Endothelial cell of umbilical vein (primary cell): ENCODE results near the gene MYO6. TPM values are rescaled to one million over a fixed set of nuclear protein-coding genes. Genes with fewer than 3 reads are reported as not detected.

ENCODE experiments used
- BruUV-seq: library from RNA; stranded (reverse); fragments of 400-500 nt; replicated peaks from 2 replicates; lab custom pipeline; 2021; lab: Mats Ljungman, UMichigan
- CTCF ChIA-PET: fragments of 300-600, 350-600 bp; sonication (Branson Sonifier 250); formaldehyde crosslinking; loops from one replicate; lab custom pipeline; 2021; ENCODE audit warnings: antibody characterized with exemption, inconsistent platforms; lab: Charles Lee
- POLR2A ChIA-PET: fragments of 300-600, 350-600 bp; sonication (Branson Sonifier 250); formaldehyde crosslinking; loops from one replicate; lab custom pipeline; 2021; ENCODE audit warnings: antibody characterized with exemption, inconsistent platforms; lab: Charles Lee
- DNase-seq: peaks from one replicate; pipeline ENCODE4 v3.0.0-alpha.2; 2011; ENCODE audit warnings: low read depth, low spot score
- FAIRE-seq: peaks from 2 replicates; lab custom pipeline; 2011; peaks lifted over from hg19 to GRCh38; lab: Jason Lieb, UNC
- H2AFZ ChIP-seq: 2 replicates; pipeline ENCODE4 v1.6.0; 2012; ENCODE audit warnings: low read depth, low read length, control low read depth, inconsistent platforms
- H3K27ac ChIP-seq: 2 replicates; pipeline ENCODE4 v1.5.1; 2011; ENCODE audit warnings: low read depth, mild to moderate bottlenecking, control low read depth, low read length, moderate library complexity; ENCODE audit not compliant: insufficient read depth
- H3K27me3 ChIP-seq, 2 experiments: 2 replicates each; pipeline versions ENCODE4 v1.6.0 to v1.6.1; 2011; ENCODE audit warnings: low read length in 2 of 2, mixed read lengths in 1 of 2; ENCODE audit not compliant: control insufficient read depth in 2 of 2, insufficient read depth in 2 of 2
- H3K36me3 ChIP-seq, 2 experiments: 2 replicates in 1 of 2; 3 replicates in 1 of 2; pipeline ENCODE4 v1.5.1; 2011; ENCODE audit warnings: low read length in 2 of 2, mild to moderate bottlenecking in 1 of 2, moderate library complexity in 1 of 2; ENCODE audit not compliant: control insufficient read depth in 2 of 2, insufficient read depth in 2 of 2; ENCODE audit errors: extremely low read depth in 1 of 2
- H3K4me1 ChIP-seq: 3 replicates; pipeline ENCODE4 v1.5.1; 2011; ENCODE audit warnings: mild to moderate bottlenecking, low read length; ENCODE audit not compliant: control insufficient read depth, insufficient read depth; ENCODE audit errors: extremely low read depth
- H3K4me2 ChIP-seq: 2 replicates; pipeline ENCODE4 v1.6.1; 2011; ENCODE audit warnings: low read length, control low read depth, mixed read lengths; ENCODE audit not compliant: insufficient read depth
- H3K4me3 ChIP-seq, 3 experiments: fragments of 200-600 bp in 1 of 3; sonication (generic), shearing (Covaris generic) in 1 of 3; replicated peaks in 1 of 3; 2 replicates each; pipeline ENCODE4 v1.5.1; 2011 to 2016; ENCODE audit warnings: control low read depth in 3 of 3, low read length in 3 of 3, mild to moderate bottlenecking in 2 of 3, inconsistent platforms in 1 of 3, low read depth in 1 of 3, moderate library complexity in 1 of 3; ENCODE audit not compliant: insufficient read depth in 1 of 3
- H3K79me2 ChIP-seq: 2 replicates; pipeline ENCODE4 v1.6.0; 2012; ENCODE audit warnings: low read length, inconsistent platforms; ENCODE audit not compliant: control insufficient read depth, insufficient read depth
- H3K9ac ChIP-seq: replicated peaks from 2 replicates; pipeline ENCODE3; 2011; ENCODE audit warnings: low read length, control low read depth; ENCODE audit not compliant: insufficient read depth; ENCODE audit errors: extremely low read depth
- H3K9me1 ChIP-seq: replicated peaks from 3 replicates; pipeline ENCODE4 v1.6.0; 2011; ENCODE audit warnings: mild to moderate bottlenecking, low read length; ENCODE audit not compliant: control insufficient read depth, insufficient read depth; ENCODE audit errors: extremely low read depth
- H3K9me3 ChIP-seq: replicated peaks from 2 replicates; pipeline ENCODE4 v1.5.1; 2012; ENCODE audit warnings: low read length, inconsistent platforms; ENCODE audit not compliant: control insufficient read depth, insufficient read depth
- H4K20me1 ChIP-seq: replicated peaks from 2 replicates; pipeline ENCODE3; 2011; ENCODE audit warnings: mild to moderate bottlenecking, low read length; ENCODE audit not compliant: control insufficient read depth, insufficient read depth; ENCODE audit errors: extremely low read depth
- EZH2 ChIP-seq: IDR thresholded peaks from 2 replicates; pipeline ENCODE4 v1.6.1; 2012; ENCODE audit warnings: borderline replicate concordance, low read depth, mild to moderate bottlenecking, moderate library complexity, low read length, inconsistent platforms; ENCODE audit not compliant: severe bottlenecking
- GATA2 ChIP-seq: IDR thresholded peaks from 2 replicates; pipeline ENCODE4 v1.7.0; 2011; ENCODE audit warnings: low read depth, mild to moderate bottlenecking, moderate library complexity, mixed read lengths, low read length; ENCODE audit not compliant: insufficient read length, insufficient read depth
- JUN ChIP-seq: IDR thresholded peaks from 2 replicates; pipeline ENCODE4 v1.6.1; 2011; ENCODE audit warnings: borderline replicate concordance, low read depth; ENCODE audit not compliant: insufficient read length, insufficient read depth
- MYC ChIP-seq: IDR thresholded peaks from one replicate; pipeline ENCODE4 v1.6.1; 2011; ENCODE audit warnings: mild to moderate bottlenecking, low read depth, low read length
- POLR2A ChIP-seq: IDR thresholded peaks from 2 replicates; pipeline ENCODE4 v1.6.1; 2012; ENCODE audit warnings: low read depth, mild to moderate bottlenecking, control low read depth, low read length
- POLR2AphosphoS5 ChIP-seq: IDR thresholded peaks from 2 replicates; pipeline ENCODE4 v1.6.1; 2012; ENCODE audit warnings: low read depth, mild to moderate bottlenecking, control low read depth, low read length, moderate library complexity; ENCODE audit not compliant: insufficient read depth
- dilution Hi-C: fragments of 300-500 bp; cut with MboI; formaldehyde crosslinking; loops from one replicate; pipeline ENCODE4 v1.15.0; 2019; ENCODE audit warnings: low sequenced_read_pairs; ENCODE audit not compliant: extremely low pct_ligation_motif_present
- intact Hi-C: fragments of 100-400 bp; cut with micrococcal nuclease; formaldehyde crosslinking; loops from one replicate; pipeline ENCODE4 v1.10.0; 2022
- polyA plus RNA-seq, 4 experiments: library from polyadenylated mRNA; depleted of rRNA in 3 of 4; stranded (reverse) in 3 of 4; unstranded in 1 of 4; fragments of >200 nt; gene quantifications; 2 replicates each; pipeline versions ENCODE4 v1.2.1 to v1.2.3, GENCODE V29; 2011 to 2012; ENCODE audit warnings: missing spikeins in 1 of 4
- total RNA-seq: library from RNA; stranded (reverse); gene quantifications from 2 replicates; pipeline ENCODE4 v1.2.3, GENCODE V29; 2021
- TF ChIP-seq, protein P1 (sequence below), 2 donors: IDR thresholded peaks; 1 replicate in 1 of 2; 2 replicates in 1 of 2; pipeline ENCODE4 v1.5.1; 2011; ENCODE audit warnings: low read length in 2 of 2, mild to moderate bottlenecking in 2 of 2, moderate library complexity in 2 of 2, control low read depth in 1 of 2, inconsistent platforms in 1 of 2, low read depth in 1 of 2; ENCODE audit not compliant: insufficient read depth in 1 of 2; ENCODE audit errors: extremely low read depth in 1 of 2

Gene MYO6
- total and polyA plus RNA-seq, 2 donors (not counting 3 experiments of a cell fraction or from before 2014, with no cell fraction given): 15.5 to 68.0 TPM

DNA sequence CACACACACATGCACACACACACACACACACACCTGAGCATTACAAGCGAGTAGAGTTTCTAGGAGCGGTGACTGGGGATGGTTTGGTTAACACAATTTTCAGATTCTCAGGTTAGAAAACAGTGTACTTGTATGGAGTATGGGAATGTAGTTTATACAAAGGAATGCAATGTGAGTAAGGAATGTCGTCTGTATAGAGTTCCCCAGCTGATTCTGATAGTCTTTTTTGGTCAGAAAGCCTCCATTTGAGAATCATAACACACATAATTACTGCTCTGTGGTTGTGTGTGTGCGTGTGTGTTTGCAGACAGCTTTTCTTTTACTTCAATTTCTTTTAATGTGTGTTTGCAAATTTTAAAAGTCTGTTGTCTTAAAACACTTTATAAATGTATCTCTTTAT, 93.2 kb downstream of the MYO6 start:
- CTCF ChIA-PET: interaction anchor here (2.0 kb wide), 1 partner anchor 51 kb away, joined by 7 read pairs; no protein-coding TSS in a partner anchor
- intact Hi-C loops: no loop called here
- H3K4me2 ChIP-seq: peak overlapping the region; percentile 23
- H3K4me3 ChIP-seq: no peak overlapping the region
- no peak overlapping the region for H2AFZ ChIP-seq
- H3K9me3 ChIP-seq: no peaks in the 10 kb centered on the region
- no peak for FAIRE-seq
- no peaks in the 10 kb centered on the region for H3K79me2 ChIP-seq
- H3K9ac ChIP-seq: no peak overlapping the region
- H3K4me1 ChIP-seq: peaks cover 22% of the 10 kb centered on the region
- DNase-seq: no peak
- POLR2A ChIA-PET: interaction anchor here (0.6 kb wide), 1 partner anchor 123 kb away, joined by 3 read pairs; no protein-coding TSS in a partner anchor
- peaks cover 2 to 6% of the 10 kb centered on the region in 2 experiments for H3K36me3 ChIP-seq
- no peaks in the 10 kb centered on the region for H3K9me1 ChIP-seq
- no peak for TF ChIP-seq EZH2
- no peak for TF ChIP-seq POLR2A
- TF ChIP-seq, protein P1, sequence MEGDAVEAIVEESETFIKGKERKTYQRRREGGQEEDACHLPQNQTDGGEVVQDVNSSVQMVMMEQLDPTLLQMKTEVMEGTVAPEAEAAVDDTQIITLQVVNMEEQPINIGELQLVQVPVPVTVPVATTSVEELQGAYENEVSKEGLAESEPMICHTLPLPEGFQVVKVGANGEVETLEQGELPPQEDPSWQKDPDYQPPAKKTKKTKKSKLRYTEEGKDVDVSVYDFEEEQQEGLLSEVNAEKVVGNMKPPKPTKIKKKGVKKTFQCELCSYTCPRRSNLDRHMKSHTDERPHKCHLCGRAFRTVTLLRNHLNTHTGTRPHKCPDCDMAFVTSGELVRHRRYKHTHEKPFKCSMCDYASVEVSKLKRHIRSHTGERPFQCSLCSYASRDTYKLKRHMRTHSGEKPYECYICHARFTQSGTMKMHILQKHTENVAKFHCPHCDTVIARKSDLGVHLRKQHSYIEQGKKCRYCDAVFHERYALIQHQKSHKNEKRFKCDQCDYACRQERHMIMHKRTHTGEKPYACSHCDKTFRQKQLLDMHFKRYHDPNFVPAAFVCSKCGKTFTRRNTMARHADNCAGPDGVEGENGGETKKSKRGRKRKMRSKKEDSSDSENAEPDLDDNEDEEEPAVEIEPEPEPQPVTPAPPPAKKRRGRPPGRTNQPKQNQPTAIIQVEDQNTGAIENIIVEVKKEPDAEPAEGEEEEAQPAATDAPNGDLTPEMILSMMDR (IDR thresholded peaks at IDR 0.05; ENCODE audit: extremely low read depth in 1 of 2, insufficient read depth in 1 of 2, low read depth in 1 of 2, low read length in 2 of 2): no peak
- no peak for TF ChIP-seq JUN
- TF ChIP-seq MYC: no peak
- TF ChIP-seq GATA2: no peak
- TF ChIP-seq POLR2AphosphoS5: no peak
- dilution Hi-C loops: no loop called here
- no TSS peak for BruUV-seq
- peak overlapping the region; percentile 37 for H3K27ac ChIP-seq
- no peaks in the 10 kb centered on the region for H3K27me3 ChIP-seq
- H4K20me1 ChIP-seq: no peaks in the 10 kb centered on the region
